Measurements from ENCODE around the gene GFER. TPM values are rescaled to one million over a fixed set of nuclear protein-coding genes. Genes with fewer than 3 reads are reported as not detected.

Gene GFER
- total and polyA plus RNA-seq, 3 donors from 2014 or later = 25.7 to 40.0 (median 25.8) TPM

DNA sequence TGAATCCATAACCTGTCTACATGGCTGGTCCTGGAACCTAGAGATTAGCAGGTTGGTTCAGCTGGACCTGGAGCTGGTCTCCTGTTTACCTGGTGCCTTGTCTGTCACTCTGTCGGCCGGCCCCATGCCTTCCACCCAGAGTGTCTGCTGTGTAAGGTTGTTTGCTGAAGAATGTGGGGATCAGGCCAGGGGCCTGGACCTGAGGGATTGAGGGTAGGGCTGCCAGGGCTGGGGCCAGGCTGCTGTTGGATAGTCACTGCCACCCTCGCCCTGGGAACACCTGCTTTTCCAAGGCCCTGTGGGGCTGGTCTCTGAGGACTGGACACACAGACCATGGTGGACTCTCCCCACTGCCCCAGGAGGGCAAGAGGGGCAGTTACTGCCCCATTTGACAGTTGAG lies 44.2 kb downstream of the GFER start:
- no peak for DNase-seq
- TF ChIP-seq, protein P1, sequence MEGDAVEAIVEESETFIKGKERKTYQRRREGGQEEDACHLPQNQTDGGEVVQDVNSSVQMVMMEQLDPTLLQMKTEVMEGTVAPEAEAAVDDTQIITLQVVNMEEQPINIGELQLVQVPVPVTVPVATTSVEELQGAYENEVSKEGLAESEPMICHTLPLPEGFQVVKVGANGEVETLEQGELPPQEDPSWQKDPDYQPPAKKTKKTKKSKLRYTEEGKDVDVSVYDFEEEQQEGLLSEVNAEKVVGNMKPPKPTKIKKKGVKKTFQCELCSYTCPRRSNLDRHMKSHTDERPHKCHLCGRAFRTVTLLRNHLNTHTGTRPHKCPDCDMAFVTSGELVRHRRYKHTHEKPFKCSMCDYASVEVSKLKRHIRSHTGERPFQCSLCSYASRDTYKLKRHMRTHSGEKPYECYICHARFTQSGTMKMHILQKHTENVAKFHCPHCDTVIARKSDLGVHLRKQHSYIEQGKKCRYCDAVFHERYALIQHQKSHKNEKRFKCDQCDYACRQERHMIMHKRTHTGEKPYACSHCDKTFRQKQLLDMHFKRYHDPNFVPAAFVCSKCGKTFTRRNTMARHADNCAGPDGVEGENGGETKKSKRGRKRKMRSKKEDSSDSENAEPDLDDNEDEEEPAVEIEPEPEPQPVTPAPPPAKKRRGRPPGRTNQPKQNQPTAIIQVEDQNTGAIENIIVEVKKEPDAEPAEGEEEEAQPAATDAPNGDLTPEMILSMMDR (IDR thresholded peaks at IDR 0.05) = no peak
- TF ChIP-seq POLR2A (IDR thresholded peaks at IDR 0.05) = no peak
- intact Hi-C loops (cut with DNase I; ENCODE audit: low total_unique reads) = loop anchor here (5.0 to 10.0 kb wide), 2 partner anchors 57 to 114 kb away; no protein-coding TSS in a partner anchor
- Histone ChIP-seq H3K9me3 (no peaks in the 10 kb centered on the region), H3K4me3 (no peak overlapping the region), H3K27me3 (no peaks in the 10 kb centered on the region), H3K36me3 (ENCODE audit: low read depth, missing control alignments) (no peaks in the 10 kb centered on the region), H3K4me1 (peaks cover 25% of the 10 kb centered on the region), H3K27ac (peak overlapping the region in 1 of 2 donors; percentile 64)
- WGBS, 2 donors = 73 to 92% methylated on average over 2 to 3 of the region's 3 CpGs

DNA sequence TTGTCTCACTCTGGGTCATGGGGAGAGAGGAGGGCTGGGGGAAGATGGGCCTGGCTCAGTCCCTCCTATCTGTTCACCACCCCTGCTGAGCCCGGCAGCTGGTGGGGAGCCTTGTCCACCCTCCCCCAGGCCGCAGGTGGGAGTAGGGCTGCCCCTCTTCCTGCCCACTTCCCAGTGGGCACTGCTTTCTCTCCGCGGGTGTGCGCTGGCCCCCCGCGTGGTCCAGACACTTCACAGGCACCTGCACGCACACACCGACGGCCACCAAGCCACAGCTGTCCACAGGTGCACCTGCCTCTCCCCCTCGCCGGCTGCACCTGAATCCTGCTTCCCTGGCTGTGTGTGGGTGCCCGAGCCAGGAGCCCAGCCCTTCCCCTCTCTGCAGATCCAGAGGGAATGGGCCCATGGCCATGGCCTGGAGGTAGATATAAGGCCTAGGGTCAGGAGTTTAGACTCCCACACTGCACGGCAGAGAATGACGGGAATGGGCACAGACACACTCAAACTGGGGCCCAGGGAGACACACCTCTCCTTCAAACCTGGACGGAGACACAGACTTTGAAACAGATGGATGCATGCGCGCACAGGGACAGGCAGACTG lies 44.7 kb downstream of the GFER start:
- WGBS, 2 donors = 77 to 89% methylated on average over 18 of the region's 18 CpGs
- TF ChIP-seq, protein P1 (IDR thresholded peaks at IDR 0.05) = no peak
- TF ChIP-seq POLR2A (IDR thresholded peaks at IDR 0.05) = no peak
- intact Hi-C loops (cut with DNase I; ENCODE audit: low total_unique reads) = loop anchor here (5.0 to 10.0 kb wide), 2 partner anchors 56 to 114 kb away; no protein-coding TSS in a partner anchor
- no peaks in the 10 kb centered on the region for H3K36me3 ChIP-seq (ENCODE audit: low read depth, missing control alignments)
- no peak overlapping the region for H3K4me3 ChIP-seq
- peak overlapping the region in 1 of 2 donors; percentile 64 for H3K27ac ChIP-seq
- no peaks in the 10 kb centered on the region for H3K9me3 ChIP-seq
- no peaks in the 10 kb centered on the region for H3K27me3 ChIP-seq
- H3K4me1 ChIP-seq = peaks cover 27% of the 10 kb centered on the region
- no peak for DNase-seq

DNA sequence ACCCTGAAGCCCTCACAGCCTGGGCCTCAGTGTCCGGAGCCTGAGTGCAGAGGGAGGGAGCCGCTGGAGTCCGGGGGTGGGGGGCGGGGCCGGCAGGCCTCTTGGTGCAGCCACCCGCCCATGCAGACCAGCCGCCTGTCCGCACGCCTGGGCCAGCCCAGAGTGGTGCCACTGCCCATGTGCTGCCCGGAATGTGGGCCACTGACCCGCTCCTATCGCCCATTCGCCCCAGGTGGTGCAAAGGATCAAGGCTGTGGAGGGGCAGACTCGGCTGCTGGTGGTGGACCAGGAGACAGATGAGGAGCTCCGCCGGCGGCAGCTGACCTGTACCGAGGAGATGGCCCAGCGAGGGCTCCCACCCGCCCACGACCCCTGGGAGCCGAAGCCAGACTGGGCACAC lies 45.4 kb downstream of the GFER start:
- no peak for DNase-seq
- TF ChIP-seq, protein P1 (IDR thresholded peaks at IDR 0.05) = no peak
- no peak for TF ChIP-seq POLR2A (IDR thresholded peaks at IDR 0.05)
- no peak overlapping the region for H3K4me3 ChIP-seq
- no peaks in the 10 kb centered on the region for H3K36me3 ChIP-seq (ENCODE audit: low read depth, missing control alignments)
- H3K4me1 ChIP-seq = peaks cover 25% of the 10 kb centered on the region
- intact Hi-C loops (cut with DNase I; ENCODE audit: low total_unique reads) = loop anchor here (5.0 to 10.0 kb wide), 2 partner anchors 55 to 113 kb away; no protein-coding TSS in a partner anchor
- H3K9me3 ChIP-seq = no peaks in the 10 kb centered on the region
- H3K27ac ChIP-seq = peak overlapping the region in 1 of 2 donors; percentile 36
- WGBS, 2 donors = 70 to 80% methylated on average over 1 to 22 of the region's 22 CpGs
- H3K27me3 ChIP-seq = no peaks in the 10 kb centered on the region

DNA sequence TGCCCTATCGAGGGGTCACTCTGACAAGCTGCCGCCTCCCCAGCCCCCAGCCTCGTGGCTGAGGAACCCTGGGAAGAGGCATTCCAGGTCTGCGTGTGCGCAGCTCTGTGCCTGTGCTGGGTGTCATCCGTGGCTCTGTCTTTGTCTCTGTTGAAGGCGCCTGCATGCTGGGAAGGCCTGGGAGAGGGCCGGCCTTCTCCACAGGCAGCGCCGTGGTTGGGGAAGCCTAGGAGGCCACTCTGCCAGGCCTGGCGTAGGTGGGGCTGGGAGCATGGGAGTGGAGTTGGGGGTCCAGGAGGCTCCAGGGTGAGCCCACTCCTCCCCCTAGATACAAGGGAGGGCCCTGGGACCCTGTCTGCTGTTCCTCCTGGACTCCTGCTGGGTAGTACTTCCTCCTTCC lies 46.0 kb downstream of the GFER start:
- H3K4me1 ChIP-seq = peaks cover 30% of the 10 kb centered on the region
- no peaks in the 10 kb centered on the region for H3K27me3 ChIP-seq
- WGBS, 2 donors = 92 to 100% methylated on average over 1 to 11 of the region's 11 CpGs
- peak overlapping the region in 1 of 2 donors; percentile 36 for H3K27ac ChIP-seq
- H3K9me3 ChIP-seq = no peaks in the 10 kb centered on the region
- no peak overlapping the region for H3K4me3 ChIP-seq
- H3K36me3 ChIP-seq (ENCODE audit: low read depth, missing control alignments) = no peaks in the 10 kb centered on the region
- intact Hi-C loops (cut with DNase I; ENCODE audit: low total_unique reads) = no loop called here
- no peak for DNase-seq
- no peak for TF ChIP-seq POLR2A (IDR thresholded peaks at IDR 0.05)
- TF ChIP-seq, protein P1 (IDR thresholded peaks at IDR 0.05) = no peak

Measured in testis (tissue), 3 donors.